ENCODE data around the gene ZNF70.

DNA sequence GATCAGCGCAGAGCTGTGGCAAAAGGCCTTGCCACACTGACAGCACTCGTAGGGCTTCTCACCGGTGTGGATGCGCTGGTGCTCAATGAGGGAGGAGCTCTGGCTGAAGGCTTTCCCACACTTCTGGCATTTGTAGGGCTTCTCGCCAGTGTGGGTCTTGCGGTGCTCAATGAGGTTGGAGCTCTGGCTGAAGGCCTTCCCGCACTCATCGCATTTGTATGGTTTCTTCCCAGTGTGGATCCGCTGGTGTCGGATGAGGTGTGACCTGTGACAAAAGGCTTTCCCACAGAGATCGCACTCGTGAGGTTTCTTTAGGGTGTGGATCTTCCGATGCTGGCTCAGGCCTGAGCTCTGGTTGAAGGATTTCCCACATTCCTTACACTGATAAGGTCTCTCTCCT lies 6.9 kb downstream of the ZNF70 start:
- TF ChIP-seq, protein P1, sequence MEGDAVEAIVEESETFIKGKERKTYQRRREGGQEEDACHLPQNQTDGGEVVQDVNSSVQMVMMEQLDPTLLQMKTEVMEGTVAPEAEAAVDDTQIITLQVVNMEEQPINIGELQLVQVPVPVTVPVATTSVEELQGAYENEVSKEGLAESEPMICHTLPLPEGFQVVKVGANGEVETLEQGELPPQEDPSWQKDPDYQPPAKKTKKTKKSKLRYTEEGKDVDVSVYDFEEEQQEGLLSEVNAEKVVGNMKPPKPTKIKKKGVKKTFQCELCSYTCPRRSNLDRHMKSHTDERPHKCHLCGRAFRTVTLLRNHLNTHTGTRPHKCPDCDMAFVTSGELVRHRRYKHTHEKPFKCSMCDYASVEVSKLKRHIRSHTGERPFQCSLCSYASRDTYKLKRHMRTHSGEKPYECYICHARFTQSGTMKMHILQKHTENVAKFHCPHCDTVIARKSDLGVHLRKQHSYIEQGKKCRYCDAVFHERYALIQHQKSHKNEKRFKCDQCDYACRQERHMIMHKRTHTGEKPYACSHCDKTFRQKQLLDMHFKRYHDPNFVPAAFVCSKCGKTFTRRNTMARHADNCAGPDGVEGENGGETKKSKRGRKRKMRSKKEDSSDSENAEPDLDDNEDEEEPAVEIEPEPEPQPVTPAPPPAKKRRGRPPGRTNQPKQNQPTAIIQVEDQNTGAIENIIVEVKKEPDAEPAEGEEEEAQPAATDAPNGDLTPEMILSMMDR (IDR thresholded peaks at IDR 0.05), result no peak
- TF ChIP-seq EZH2 (IDR thresholded peaks at IDR 0.05) (no peak), EZH2phosphoT487 (IDR thresholded peaks at IDR 0.05) (no peak)

All from neural progenitor cell (in vitro differentiated cells).